GM18498 (cell line): ENCODE measurements around the gene IFT122.
A peak's percentile ranks its signal among the peaks of the same experiment; 100 is the strongest.
"Not testable (repeated sequence)": the region's sequence is repeated elsewhere in the genome, so short reads cannot be mapped to it uniquely, and the experiment has no call there.

Source experiments
- ATAC-seq: cut with Tn5 transposase; IDR thresholded peaks from one replicate; pipeline ENCODE4 v1.9.1; 2021; ENCODE audit warnings: mild to moderate bottlenecking, moderate library complexity; ENCODE audit not compliant: unreplicated experiment

IFT122 gene, protein sequence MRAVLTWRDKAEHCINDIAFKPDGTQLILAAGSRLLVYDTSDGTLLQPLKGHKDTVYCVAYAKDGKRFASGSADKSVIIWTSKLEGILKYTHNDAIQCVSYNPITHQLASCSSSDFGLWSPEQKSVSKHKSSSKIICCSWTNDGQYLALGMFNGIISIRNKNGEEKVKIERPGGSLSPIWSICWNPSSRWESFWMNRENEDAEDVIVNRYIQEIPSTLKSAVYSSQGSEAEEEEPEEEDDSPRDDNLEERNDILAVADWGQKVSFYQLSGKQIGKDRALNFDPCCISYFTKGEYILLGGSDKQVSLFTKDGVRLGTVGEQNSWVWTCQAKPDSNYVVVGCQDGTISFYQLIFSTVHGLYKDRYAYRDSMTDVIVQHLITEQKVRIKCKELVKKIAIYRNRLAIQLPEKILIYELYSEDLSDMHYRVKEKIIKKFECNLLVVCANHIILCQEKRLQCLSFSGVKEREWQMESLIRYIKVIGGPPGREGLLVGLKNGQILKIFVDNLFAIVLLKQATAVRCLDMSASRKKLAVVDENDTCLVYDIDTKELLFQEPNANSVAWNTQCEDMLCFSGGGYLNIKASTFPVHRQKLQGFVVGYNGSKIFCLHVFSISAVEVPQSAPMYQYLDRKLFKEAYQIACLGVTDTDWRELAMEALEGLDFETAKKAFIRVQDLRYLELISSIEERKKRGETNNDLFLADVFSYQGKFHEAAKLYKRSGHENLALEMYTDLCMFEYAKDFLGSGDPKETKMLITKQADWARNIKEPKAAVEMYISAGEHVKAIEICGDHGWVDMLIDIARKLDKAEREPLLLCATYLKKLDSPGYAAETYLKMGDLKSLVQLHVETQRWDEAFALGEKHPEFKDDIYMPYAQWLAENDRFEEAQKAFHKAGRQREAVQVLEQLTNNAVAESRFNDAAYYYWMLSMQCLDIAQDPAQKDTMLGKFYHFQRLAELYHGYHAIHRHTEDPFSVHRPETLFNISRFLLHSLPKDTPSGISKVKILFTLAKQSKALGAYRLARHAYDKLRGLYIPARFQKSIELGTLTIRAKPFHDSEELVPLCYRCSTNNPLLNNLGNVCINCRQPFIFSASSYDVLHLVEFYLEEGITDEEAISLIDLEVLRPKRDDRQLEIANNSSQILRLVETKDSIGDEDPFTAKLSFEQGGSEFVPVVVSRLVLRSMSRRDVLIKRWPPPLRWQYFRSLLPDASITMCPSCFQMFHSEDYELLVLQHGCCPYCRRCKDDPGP

DNA sequence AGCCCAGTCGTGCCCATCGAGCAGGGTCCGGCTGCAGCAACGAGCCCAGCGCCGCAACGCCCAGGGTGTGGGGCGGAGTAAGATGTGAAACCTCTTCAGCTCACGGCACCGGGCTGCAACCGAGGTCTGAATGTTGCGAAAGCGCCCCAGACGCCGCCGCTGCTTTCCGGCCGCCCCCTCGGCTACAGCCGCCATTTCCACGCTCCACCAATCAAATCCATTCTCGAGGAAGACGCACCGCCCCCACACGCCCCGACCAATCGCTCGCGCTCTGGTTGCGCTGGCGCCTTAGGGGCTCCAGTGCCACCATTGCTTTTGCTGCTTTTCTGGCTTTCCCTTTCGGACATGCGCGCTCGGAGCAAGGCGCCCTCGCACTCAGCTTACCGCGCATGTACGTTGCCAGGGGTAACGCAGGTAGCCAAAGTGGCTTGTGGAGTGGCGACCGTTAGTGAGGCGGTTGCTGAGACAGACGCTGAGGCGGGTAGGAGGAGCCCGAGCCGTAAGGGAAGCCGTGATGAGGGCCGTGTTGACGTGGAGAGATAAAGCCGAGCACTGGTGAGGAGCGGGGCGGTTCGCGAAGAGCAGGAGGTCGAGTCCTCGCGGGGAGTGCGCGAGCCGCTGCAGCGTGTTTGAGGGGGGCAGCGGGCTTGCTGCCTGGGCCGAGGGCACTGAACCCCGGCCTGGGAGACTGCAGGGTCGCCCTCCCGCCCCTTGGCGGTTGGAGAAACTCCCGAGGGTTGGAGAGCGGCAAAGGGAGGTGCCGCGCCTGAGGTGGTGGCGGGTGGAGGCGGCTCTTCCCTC is at the start of gene IFT122, which contains the start of gene MBD4:
IFT122 (plus strand) TSS at position 408 of the 801 bp plus-strand sequence; CDS start at position 515, 107 bp downstream.
MBD4 (minus strand) TSS at position 132 of the 801 bp plus-strand sequence; CDS start at position 17, 115 bp downstream.
- ATAC-seq = peak; percentile 88

DNA sequence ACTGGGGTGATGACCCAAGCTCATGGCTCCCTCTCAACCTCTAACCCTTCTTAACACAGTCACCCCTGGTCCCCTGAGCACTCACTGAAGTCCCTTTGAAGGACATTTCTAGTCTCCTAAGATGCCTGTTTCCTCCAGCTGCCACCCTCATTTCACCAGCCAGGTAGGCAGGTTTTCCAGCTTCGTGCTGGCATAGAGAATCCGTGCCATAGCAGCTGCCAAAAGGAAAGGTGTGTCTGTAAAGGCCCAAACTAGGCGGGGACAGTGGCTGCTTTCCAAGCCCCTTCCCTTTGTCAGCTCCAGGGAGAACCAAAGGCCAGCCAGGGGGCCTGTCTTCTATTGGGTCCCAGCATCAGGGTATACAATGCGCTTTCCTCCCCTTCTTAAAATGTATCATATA is 48.4 kb upstream of the IFT122 start:
- ATAC-seq = not testable (repeated sequence)

DNA sequence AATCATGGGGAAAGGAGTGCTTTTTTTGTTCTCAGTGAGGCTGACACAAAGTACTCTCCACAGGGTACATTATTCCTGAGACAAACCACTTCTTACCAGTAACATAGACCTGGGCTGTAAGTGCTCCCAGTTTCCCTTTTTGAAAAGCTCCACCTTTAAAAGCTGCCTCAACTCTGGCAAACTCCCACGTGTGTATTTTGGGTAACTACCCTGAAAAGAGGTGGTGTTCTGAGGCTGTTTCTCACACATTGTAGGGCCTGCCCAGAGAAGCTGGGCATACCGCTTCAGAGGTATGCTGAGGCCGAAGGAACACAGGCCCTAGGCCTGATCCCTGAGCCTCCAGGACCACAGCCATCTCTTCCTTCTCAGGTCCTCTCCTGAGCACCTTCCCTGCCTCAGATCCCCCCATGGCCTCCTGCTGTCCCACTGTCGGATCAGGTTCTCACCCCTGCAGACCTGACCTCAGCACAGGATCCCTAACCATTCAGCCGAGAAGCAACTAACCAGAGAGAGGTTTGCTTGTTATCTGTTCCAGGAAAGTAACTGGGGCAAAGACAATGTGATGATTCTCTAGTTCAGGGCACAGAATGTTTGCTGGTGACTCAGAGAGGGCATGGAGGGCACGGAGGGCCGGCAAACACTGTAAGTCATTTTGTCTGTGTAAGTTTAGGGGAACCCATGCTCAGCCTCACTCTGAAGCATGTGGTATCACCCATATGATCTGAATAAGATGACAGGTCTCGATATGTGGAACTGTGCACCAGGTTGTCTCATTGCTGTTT is 47.7 kb upstream of the IFT122 start:
- ATAC-seq = not testable (repeated sequence)

DNA sequence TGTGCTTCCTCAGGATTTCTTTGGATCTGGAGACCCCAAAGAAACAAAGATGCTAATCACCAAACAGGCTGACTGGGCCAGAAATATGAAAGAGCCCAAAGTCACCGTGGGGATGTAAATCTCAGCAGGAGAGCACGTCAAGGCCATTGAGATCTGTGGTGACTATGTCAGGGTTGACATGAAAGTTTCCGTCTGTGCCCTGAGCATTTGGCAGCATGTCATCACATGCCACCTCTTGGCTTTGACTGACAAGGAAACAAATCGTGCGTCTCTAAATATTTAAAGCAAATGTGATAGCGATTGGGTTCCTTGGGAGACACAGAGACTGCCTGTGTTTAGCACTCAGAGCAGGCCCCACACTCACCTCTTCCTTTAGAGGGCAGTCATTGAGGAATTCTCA is 46.8 kb upstream of the IFT122 start:
- ATAC-seq = no peak

DNA sequence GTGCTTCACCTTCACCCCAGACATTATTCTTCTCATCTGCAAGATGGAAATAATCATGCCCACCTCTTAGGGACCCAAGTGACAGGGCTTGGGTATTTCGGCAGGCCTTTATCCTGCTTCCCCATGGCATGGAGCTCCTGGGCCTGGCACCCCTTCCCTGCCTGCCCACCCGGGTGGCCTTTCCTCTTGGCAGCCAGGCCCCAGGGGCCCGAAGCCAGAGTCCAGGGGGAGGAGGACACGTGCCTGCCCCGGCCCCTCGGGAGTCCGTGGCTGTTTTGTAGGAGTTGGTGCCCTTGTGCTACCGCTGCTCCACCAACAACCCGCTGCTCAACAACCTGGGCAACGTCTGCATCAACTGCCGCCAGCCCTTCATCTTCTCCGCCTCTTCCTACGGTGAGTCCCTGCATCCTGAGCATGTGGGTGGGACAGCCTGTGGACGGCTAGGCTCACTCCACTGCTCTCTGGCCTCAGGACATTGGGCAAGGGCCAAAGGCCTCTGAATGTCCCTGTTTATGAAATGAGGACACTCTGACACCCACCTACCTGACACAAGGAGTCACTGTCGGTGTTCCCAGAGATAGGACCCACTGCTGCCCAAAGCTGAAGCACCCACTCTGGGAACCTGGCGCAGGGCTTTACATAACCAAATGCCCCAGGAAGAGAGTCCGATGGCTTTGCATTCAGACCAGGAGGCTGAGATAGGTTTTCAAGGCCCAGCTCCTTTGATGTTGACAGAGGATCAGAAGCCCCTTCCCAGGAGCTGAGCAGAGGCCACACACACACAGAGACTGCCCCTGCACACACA is 46.1 kb upstream of the IFT122 start:
- not testable (repeated sequence) for ATAC-seq

DNA sequence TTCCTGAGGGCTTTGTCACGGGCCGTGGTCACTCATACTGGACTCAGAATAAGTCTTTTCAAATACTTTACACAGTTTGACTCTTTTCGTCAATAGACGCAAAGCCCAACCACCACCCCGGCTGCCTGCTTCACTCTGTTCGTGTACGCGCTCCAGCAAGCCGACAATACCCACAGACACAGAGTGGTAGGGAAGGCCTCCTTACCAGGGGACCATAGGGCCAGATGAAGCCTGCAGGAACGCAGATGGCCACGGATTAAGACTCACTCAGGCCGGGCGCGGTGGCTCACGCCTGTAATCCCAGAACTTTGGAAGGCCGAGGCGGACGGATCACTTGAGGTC is 41.2 kb upstream of the IFT122 start:
- peak; percentile 27 for ATAC-seq

DNA sequence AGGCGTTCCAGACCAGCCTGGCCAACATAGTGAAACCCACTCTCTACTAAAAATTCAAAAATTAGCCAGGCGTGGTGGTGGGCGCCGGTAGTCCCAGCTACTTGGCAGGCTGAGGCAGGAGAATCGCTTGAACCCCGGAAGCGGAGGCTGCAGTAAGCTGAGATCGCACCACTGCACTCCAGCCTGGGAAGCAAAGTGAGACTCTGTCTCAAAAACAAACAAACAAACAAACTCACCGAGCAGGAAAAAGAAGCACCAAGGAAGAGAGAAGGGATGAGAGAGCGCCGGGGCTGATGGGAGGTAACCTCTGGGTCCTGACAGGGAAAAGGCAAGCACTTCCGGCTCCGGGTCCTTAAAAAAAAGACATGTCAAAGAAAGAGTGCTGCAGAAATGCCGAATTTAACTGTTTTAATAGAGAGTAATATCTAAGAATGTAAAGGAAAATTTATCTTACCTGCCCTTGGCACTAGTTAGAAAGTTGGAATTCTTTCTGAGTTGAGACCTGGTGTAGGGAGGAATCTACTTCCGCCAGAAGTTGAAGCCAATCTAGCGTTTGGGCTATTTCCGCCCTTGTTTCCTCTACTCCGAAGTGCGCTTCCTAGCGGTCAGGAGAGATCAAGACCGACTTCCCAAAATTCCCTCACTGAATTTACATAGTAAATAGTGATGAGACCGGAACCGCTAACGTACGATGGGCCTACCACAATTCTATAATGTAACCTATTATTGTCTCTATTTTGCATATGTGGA is 40.7 kb upstream of the IFT122 start:
- ATAC-seq = peak; percentile 75

DNA sequence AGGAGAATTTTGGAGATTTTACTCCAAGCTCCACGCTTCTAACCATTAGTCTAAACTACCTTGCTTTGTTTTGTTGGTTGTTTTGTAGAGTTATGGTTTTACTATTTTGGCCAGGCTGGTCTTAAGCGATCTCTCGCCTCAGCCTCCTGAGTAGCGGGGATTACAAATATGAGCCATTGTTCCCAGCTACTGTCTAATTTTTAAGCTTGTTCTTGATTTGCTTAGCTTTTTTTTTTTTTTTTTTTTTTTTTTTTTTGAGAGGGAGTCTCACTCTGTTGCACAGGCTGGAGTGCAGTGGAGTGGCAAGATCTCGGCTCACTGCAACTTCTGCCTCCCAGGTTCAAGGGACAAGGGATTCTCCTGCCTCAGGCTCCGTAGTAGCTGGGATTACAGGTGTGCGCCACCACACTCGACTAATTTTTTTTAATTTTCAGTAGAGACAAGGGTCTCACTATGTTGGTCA is 40.1 kb upstream of the IFT122 start:
- peak; percentile 3 for ATAC-seq

DNA sequence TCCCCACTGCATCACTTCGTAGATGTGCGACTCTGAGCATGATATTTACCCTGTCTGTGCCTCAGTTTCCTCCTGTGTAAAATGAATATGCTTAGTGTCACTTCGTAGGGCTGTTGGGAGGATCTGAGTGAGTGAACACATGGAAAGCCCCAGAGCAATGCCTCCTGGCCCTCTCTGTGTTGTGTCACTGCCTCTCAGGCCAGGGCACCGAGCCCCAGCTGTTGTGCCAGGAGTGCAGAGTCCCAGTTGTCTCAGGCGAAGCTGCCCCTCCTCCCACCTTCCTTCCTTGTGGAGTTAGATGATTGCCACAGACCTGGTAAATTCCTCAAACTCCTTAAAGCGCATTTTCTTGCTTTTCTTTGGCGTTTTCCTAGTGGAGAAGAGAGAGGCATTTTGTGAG is 37.8 kb upstream of the IFT122 start:
- ATAC-seq = no peak

DNA sequence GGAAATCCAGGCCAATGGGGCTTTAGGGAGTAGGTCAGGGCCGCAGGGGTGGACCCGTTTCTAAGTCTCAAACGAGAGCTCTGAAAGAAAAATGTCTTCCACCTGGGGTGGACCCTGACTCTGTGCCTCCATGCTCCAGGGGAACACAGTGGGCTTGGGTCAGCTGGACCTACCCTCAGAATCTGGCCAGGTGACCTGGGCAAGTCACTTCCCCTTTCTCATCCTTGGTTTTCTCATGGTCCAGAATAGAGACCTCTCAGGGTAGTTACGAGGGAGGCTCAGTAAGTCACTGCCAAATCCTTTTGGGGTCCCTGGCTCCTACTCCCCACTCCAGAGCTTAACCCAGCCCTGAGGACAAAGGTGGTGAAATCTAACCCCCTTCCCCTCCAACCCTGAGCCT is 37.4 kb upstream of the IFT122 start:
- ATAC-seq = no peak

DNA sequence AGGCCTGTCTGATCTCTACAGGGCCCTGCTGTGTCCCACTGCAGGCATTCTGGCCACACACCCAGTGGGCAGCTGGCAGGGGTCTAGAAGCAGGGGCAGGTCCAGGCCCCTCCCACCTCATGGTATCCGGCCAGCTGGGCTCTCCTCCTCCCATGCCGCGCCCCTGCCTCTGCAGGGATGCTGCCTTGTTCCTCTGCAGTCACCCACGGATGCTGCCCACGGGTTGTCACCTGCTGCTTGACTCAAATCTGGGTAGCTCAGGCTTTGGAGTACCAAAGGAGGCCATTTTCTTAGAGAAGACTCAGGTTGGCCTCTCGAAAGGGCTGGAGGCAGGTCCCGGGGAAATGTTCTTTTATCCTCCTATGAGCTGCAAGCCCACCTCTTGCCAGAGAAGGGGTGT is 36.6 kb upstream of the IFT122 start:
- no peak for ATAC-seq

DNA sequence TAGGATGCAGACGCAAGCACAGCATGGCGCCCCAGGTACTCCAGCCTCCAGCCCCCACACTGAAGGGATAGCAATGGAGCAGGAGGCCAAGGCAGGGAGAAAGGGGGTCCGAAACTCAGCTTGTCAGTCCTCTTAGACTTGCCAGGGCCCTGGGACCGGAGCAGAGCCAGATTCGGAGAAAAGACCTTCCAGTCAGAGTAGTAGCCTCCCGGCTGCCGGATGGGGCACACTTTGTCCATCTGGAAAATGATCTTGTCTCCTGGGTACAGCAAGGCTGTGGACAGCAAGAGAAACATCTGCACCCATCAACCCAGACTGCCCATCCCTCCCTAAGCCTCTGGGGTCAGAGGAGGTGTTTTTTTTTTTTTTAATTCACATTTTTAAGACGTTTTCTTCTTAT is 35.9 kb upstream of the IFT122 start:
- no peak for ATAC-seq

DNA sequence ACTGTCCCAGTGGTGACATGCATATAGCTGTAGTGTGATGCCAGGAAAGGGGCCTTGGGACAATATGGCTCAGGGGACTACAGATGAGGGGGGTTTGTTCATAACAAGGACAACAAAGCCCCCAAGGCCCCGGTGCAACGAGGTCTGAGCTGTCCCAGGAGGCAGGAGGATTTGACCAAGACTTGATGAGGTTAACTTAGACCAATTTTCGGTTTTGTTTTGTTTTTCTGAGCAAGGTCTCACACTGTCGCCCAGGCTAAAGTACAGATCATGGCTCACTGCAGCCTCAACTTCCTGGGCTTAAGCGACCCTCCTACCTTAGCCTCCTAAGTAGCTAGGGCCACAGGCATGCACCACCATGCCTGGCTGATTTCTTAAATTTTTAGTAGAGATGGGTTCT is 35.4 kb upstream of the IFT122 start:
- ATAC-seq = peak; percentile 47

DNA sequence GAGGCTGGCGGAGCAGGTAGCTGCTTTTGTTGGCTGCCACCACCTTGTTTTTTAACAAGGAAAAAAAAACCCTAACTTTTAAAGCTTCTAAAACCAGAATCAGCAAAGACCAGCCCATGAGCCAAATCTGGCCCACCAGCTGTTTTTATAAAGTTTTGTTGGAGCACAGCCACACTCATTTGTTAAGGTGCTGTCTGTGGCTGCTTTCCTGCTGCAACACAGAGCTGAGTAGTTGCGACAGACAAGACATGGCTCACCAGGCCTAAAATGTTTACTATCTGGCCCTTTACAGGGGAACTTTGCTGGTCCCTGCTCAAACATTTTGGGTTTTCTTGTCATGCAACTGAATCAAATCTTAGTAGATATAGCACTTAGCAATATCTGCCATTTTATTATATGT is 30.5 kb upstream of the IFT122 start:
- ATAC-seq = no peak

DNA sequence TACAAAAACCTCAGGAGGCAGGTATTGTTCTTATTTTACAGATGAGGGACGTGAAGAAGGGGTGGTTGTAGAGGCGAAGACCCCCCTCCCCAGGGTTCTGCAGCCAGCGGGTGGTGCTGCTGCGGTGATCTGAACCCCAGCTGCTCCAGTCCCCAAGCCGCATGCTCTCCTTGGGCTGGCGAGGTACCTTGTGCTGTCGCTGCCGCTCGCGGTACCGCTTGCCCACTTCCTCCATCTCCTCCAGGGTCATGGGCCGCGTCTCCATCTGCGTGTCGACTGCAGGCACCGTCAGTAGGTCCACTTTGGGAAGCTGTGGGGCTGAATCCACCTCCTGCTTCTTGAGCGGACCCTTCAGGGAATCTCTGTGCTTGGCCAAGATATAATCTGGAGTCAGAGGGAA is 29.1 kb upstream of the IFT122 start:
- ATAC-seq = no peak

DNA sequence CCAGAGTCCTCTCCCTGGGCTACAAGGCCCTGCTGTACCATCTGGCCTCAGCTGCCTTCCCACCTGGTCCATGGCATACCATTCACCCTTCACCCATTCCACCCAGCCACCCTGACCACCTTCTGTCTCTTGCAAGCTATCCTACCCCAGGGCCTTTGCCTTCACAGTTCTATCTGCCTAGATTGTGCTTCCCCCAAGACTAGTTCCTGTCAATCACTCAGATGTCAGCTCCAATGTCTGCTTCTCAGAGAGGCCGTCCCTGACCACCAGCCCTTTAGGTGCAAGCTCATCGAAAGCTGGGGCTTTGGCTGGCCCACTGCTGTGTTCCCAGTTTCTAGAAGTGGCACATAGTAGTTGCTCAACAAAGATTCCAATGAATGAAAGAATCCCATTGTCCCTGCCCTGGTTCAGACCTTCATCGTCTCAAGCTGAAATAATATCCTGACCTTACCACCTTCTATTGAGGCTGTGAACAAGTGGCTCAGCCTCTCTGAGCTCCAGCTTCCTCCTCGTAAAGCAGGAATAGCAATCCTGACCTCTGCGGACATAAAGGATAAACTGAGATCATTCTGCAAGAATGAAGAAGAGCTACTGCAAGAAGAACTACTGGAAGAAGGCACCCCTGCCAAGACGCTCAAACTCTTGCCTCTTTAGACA is 27.4 kb upstream of the IFT122 start:
- ATAC-seq = no peak

DNA sequence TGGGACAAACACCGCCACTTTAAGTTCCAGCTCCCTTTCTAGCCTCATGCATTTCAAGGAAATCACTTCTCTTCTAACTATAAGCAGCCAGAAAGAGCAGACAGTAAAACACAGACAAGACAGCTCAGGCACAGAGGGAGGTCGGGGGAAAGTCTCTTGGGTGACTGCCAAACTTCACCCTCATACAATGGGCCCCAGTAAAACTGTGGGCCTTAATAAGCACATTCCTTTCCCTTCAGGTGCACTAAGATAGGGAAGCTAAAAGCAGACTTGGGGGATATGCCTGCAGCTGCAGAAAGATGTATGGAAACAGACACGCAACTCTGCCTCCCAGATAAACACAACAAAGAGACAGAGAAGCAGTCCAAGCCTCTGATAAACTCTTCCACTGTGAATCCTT is 26.8 kb upstream of the IFT122 start:
- not testable (repeated sequence) for ATAC-seq
